ENCODE data around the gene ARL2. TPM values are rescaled to one million over a fixed set of nuclear protein-coding genes. Genes with fewer than 3 reads are reported as not detected.

ARL2 gene
- total RNA-seq, 1 experiment from 2014 or later, result 203 TPM

DNA sequence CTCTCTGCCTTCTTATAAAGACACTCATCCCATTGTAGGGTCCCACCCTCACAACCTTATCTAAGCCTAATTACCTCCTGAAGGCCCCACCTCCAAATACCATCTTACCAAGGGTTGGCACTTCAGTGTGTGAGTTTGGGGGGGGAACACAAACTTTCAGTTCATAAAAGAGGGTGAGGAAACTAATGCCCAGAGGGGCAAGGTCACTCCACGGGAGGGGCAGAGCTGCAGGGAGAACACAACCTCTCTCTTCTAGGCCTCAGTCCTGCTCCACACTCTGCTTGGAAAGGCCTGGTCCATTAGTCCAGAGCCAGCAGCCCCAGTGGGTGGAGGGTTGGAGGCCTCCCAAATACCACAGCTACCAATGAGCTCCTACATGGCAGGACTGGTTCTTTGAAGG lies 14.5 kb upstream of the ARL2 start:
- no peak overlapping the region for H2BK120ac ChIP-seq (ENCODE audit: low read depth, low read length, poor library complexity, severe bottlenecking)
- H3K4ac ChIP-seq (ENCODE audit: low read depth, low read length), result no peak overlapping the region
- no peak overlapping the region for H3K14ac ChIP-seq (ENCODE audit: insufficient read depth, low read length)
- TF ChIP-seq, protein P1, sequence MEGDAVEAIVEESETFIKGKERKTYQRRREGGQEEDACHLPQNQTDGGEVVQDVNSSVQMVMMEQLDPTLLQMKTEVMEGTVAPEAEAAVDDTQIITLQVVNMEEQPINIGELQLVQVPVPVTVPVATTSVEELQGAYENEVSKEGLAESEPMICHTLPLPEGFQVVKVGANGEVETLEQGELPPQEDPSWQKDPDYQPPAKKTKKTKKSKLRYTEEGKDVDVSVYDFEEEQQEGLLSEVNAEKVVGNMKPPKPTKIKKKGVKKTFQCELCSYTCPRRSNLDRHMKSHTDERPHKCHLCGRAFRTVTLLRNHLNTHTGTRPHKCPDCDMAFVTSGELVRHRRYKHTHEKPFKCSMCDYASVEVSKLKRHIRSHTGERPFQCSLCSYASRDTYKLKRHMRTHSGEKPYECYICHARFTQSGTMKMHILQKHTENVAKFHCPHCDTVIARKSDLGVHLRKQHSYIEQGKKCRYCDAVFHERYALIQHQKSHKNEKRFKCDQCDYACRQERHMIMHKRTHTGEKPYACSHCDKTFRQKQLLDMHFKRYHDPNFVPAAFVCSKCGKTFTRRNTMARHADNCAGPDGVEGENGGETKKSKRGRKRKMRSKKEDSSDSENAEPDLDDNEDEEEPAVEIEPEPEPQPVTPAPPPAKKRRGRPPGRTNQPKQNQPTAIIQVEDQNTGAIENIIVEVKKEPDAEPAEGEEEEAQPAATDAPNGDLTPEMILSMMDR (conservative IDR thresholded peaks at IDR 0.05), result no peak
- H3K23ac ChIP-seq (ENCODE audit: insufficient read length, low read depth, low read length), result no peak overlapping the region
- H3K9me3 Mint-ChIP-seq, result no peaks in the 10 kb centered on the region
- H2BK5ac ChIP-seq (ENCODE audit: insufficient read length, low read length), result no peak overlapping the region
- H3K79me1 ChIP-seq (ENCODE audit: insufficient read depth, low read depth, low read length, poor library complexity, severe bottlenecking), result no peaks in the 10 kb centered on the region
- no peaks in the 10 kb centered on the region for H4K20me1 ChIP-seq (ENCODE audit: control insufficient read depth, insufficient read depth, insufficient read length)
- H3K9me3 ChIP-seq (ENCODE audit: control insufficient read depth, low read depth, low read length), result no peaks in the 10 kb centered on the region
- DNase-seq, result no peak
- H4K91ac ChIP-seq (ENCODE audit: insufficient read length, low read depth, low read length), result no peak overlapping the region
- no peaks in the 10 kb centered on the region for H3K23me2 ChIP-seq (ENCODE audit: insufficient read length, low read depth, low read length, poor library complexity, severe bottlenecking)
- no peak overlapping the region for H3K27ac ChIP-seq (ENCODE audit: insufficient read length, low read depth, low read length)
- H2AFZ ChIP-seq (ENCODE audit: low read length), result no peak overlapping the region
- H3K4me3 Mint-ChIP-seq, result no peak overlapping the region
- no peak overlapping the region for H4K8ac ChIP-seq (replicated peaks; ENCODE audit: insufficient read length, low read depth, low read length)
- WGBS (ENCODE audit: extremely low coverage, insufficient read length, low lambda C conversion rate), result no CpG with 5 or more reads among the region's 1 CpG
- H3K27ac Mint-ChIP-seq, result no peak overlapping the region
- H2BK20ac ChIP-seq (ENCODE audit: low read depth, low read length, poor library complexity, severe bottlenecking), result no peak overlapping the region
- no peak overlapping the region for H2BK12ac ChIP-seq (ENCODE audit: insufficient read length, low read depth, low read length)
- H3K56ac ChIP-seq (ENCODE audit: insufficient read length, low read depth, low read length), result no peak overlapping the region
- no peaks in the 10 kb centered on the region for H3K27me3 ChIP-seq (ENCODE audit: insufficient read depth, low read length)
- H3T11ph ChIP-seq (ENCODE audit: low read length), result no peak overlapping the region
- H3K36me3 Mint-ChIP-seq (ENCODE audit: insufficient read depth in 1 of 3, low read depth in 3 of 3), result no peaks in the 10 kb centered on the region
- H3K4me2 ChIP-seq (ENCODE audit: insufficient read depth, insufficient read length, low read length), result no peak overlapping the region
- peaks cover 17 to 21% of the 10 kb centered on the region in 2 experiments for H3K4me1 Mint-ChIP-seq
- no peak overlapping the region for H3K18ac ChIP-seq (ENCODE audit: insufficient read length, low read depth, low read length)
- H3K9ac ChIP-seq (ENCODE audit: extremely low read depth, insufficient read length, low read length), result no peak overlapping the region
- H2AK5ac ChIP-seq (ENCODE audit: insufficient read length, low read length), result no peak overlapping the region
- H3K4me1 ChIP-seq (ENCODE audit: insufficient read depth, low read length), result peaks cover 4% of the 10 kb centered on the region; the same call in 1 of the 2 replicates
- H2BK15ac ChIP-seq (ENCODE audit: low read depth, low read length), result no peak overlapping the region
- H4K5ac ChIP-seq (ENCODE audit: insufficient read length, low read depth, low read length), result no peak overlapping the region
- no peaks in the 10 kb centered on the region for H3K79me2 ChIP-seq (ENCODE audit: insufficient read depth, low read length)
- peaks cover 1% of the 10 kb centered on the region; the same call in 1 of the 2 replicates for H3K27me3 Mint-ChIP-seq (ENCODE audit: low read depth)
